ENCODE measurements around the gene ZBTB21. TPM values are rescaled to one million over a fixed set of nuclear protein-coding genes. Genes with fewer than 3 reads are reported as not detected.

ZBTB21 gene
- total and polyA plus RNA-seq, 8 donors, result 1.9 to 18.7 (median 4.8) TPM

DNA sequence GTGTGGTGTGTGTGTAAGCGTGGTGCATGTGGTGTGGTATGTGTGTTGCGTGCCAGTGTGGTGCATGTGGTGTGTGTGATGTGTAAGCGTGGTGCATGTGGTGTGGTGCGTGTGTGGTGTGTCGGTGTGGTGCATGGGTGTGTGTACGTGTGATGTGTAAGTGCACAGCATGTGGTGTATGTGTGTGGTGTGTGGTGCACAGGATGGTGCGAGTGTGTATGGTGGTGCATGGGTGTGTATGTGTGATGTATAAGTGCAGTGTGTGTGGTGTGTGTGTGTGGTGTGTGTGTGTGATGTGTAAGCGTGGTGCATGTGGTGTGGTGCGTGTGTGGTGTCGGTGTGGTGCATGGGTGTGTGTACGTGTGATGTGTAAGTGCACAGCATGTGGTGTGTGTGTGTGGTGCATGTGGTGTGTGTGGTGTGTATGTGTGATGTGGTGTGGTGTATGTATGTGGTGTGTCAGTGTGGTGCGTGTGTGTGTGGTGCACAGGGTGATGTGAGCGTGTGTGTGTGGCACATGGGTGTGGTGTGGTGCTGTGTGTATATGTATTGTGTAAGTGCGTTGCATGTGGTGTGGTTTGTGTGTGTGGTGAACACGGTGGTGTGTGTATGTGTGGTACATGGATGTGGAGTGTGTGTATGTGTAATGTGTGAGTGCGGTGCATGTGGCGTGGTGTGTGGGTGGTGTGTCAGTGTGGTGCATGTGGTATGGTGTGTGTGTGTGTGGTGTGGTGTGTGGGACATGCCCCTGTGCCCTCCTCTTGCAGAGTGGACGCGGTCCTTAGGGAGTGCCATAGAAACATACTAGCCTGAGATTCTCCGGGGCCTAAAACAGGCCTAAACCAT lies 55.3 kb downstream of the ZBTB21 start:
- WGBS, 5 donors, result 92 to 96% (median 94%) methylated on average over 20 of the region's 20 CpGs
- intact Hi-C loops (cut with DNase I; ENCODE audit: low total_unique reads), result no loop called here
- H3K9me3 ChIP-seq, result no peaks in the 10 kb centered on the region
- H3K36me3 ChIP-seq, result no peaks in the 10 kb centered on the region
- H3K4me3 ChIP-seq, result no peak overlapping the region
- peak overlapping the region in 4 of 5 donors; percentile 42 to 86 (median 74) for H3K27ac ChIP-seq
- DNase-seq, result no peak
- TF ChIP-seq EP300 (IDR thresholded peaks at IDR 0.05) (no peak), POLR2AphosphoS5 (IDR thresholded peaks at IDR 0.05) (no peak), POLR2A (IDR thresholded peaks at IDR 0.05) (no peak)
- TF ChIP-seq, protein P1, sequence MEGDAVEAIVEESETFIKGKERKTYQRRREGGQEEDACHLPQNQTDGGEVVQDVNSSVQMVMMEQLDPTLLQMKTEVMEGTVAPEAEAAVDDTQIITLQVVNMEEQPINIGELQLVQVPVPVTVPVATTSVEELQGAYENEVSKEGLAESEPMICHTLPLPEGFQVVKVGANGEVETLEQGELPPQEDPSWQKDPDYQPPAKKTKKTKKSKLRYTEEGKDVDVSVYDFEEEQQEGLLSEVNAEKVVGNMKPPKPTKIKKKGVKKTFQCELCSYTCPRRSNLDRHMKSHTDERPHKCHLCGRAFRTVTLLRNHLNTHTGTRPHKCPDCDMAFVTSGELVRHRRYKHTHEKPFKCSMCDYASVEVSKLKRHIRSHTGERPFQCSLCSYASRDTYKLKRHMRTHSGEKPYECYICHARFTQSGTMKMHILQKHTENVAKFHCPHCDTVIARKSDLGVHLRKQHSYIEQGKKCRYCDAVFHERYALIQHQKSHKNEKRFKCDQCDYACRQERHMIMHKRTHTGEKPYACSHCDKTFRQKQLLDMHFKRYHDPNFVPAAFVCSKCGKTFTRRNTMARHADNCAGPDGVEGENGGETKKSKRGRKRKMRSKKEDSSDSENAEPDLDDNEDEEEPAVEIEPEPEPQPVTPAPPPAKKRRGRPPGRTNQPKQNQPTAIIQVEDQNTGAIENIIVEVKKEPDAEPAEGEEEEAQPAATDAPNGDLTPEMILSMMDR (IDR thresholded peaks at IDR 0.05), result no peak
- no peaks in the 10 kb centered on the region for H3K27me3 ChIP-seq
- peaks cover 20 to 62% (median 41%) of the 10 kb centered on the region in 4 donors for H3K4me1 ChIP-seq

DNA sequence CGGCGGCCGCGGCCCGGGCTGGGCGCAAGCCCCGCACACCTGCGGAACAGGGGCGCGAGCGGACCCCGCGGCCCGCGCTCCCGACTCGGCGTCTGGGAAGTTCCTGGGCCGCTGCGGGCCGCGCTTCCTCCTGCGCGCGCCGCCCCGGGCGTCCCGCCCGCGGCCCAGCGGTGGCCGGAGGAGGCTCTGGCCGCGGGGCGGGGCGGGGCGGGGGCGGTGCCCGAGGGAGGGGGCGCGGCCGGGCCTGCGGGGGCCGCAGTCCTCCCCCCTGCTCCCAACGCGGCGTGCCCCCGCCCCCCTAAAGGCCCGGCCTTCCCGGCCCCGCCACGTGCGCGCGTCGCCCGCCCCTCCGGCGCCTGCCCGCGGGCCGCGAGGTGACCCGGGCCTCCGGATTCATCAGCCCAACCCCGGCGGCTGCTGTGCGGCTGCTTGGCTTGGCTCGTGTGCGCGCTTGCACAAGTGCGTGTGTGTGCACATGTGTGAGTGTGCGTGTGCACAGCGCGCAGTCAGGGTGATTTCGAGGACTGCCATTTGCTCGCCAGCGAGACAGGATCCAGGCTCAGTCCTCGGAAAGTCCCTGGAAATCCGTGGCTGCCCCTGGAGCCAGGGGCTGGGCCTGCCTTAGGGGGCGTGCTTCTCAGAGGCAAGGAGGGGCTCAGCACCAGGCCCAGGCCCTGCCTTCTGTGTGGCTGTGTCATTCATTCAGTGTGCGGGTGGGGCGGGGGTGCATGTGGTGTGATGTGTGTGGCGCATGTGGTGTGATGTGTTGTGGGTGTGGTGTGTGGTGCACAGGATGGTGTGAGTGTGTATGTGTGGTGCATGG lies 56.1 kb downstream of the ZBTB21 start, which contains the start of gene C2CD2:
Gene C2CD2, minus strand, starts transcription at position 188 of the 823 bp plus-strand sequence. CDS start 370 bp downstream, outside the sequence.
- intact Hi-C loops (cut with DNase I; ENCODE audit: low total_unique reads), result no loop called here
- Histone ChIP-seq H3K36me3 (no peaks in the 10 kb centered on the region), H3K4me1 (peaks cover 23 to 64% (median 43%) of the 10 kb centered on the region in 4 donors), H3K27me3 (no peaks in the 10 kb centered on the region), H3K27ac (peak within 1 kb of the TSS; percentile 62 to 86 (median 77)), H3K9me3 (no peaks in the 10 kb centered on the region), H3K4me3 (peak within 1 kb of the TSS; percentile 61 to 83 (median 80))
- TF ChIP-seq POLR2A (IDR thresholded peaks at IDR 0.05) (no peak), POLR2AphosphoS5 (IDR thresholded peaks at IDR 0.05) (no peak), EP300 (IDR thresholded peaks at IDR 0.05) (no peak)
- TF ChIP-seq, protein P1 (IDR thresholded peaks at IDR 0.05), result no peak
- peak; percentile 72 to 91 for DNase-seq
- WGBS, 5 donors, result 5 to 28% (median 8%) methylated on average over 15 to 84 of the region's 85 CpGs

DNA sequence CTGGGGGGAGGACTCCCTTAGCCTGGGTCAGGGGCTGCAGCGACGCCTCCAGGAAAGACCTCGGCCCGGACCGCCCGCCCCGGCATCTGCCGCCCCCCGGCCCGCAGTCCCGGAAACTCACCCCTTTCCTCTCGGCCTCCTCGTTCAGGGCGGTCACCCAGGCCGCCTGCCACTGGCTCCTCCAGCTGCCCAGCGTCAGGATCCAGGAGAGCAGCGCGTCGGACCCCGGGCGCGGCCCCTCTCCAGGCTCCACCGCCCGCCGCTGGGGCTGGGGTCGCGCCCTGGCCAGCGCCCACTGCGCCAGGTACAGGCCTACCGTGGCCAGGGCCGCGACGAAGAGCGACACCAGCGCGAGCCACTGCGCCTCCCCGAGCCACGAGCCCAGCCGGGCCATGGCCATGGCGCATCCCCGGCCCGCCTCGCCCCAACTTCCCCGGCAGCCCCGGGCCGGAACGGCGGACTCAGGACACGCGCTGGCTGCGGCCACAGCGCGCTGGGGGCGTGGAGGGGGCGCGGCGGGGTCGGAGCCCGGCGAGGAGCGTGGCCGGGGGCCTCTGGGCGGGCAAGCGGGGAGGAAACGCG lies 56.8 kb downstream of the ZBTB21 start:
- H3K27me3 ChIP-seq, result no peaks in the 10 kb centered on the region
- peaks cover 22 to 67% (median 45%) of the 10 kb centered on the region in 4 donors for H3K4me1 ChIP-seq
- H3K4me3 ChIP-seq, result peak overlapping the region; percentile 61 to 83 (median 80)
- H3K27ac ChIP-seq, result peak overlapping the region; percentile 62 to 86 (median 77)
- no peaks in the 10 kb centered on the region for H3K36me3 ChIP-seq
- 0 to 1% (median 1%) methylated on average over 10 to 67 of the region's 67 CpGs for WGBS, 5 donors
- intact Hi-C loops (cut with DNase I; ENCODE audit: low total_unique reads), result no loop called here
- TF ChIP-seq POLR2AphosphoS5 (IDR thresholded peaks at IDR 0.05) (no peak), EP300 (IDR thresholded peaks at IDR 0.05) (no peak), POLR2A (IDR thresholded peaks at IDR 0.05) (no peak)
- no peaks in the 10 kb centered on the region for H3K9me3 ChIP-seq
- DNase-seq, result peak; percentile 30 to 66

DNA sequence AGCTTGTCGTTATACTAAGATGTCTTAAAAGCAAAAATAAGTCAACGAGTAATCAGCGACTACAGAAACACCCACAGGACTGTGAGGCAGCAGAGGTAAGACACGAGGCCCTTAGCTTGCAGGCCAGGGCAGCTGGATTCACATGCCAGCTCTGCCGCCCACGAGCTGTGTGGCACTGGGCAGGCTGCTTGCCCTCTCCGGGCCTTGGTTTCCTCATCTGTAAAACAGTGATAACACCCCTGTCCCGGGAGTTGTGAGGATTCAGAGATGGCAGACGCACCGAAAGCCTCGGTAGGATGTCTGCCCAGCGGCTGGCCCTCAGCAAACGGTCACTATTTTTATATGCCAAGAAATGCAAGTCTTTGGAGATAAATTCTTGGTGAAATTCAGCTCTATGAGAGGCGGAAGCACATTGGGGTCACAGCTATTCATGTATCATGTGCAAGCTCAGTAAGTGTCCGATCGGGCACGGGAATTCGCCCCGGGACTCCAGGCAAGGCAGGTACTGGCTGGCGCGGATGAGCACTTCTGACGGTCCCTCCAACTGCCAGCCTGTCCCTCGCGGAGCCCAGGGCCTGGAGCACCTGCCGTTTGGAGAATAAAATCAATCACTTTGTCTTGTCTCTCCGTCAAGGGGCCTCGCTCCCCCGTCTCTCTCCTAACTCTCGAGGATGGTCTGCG lies 57.5 kb downstream of the ZBTB21 start:
- Histone ChIP-seq H3K4me1 (peaks cover 15 to 67% (median 48%) of the 10 kb centered on the region in 4 donors), H3K36me3 (no peaks in the 10 kb centered on the region), H3K27ac (peak overlapping the region; percentile 62 to 86 (median 77)), H3K27me3 (no peaks in the 10 kb centered on the region), H3K9me3 (no peaks in the 10 kb centered on the region), H3K4me3 (peak overlapping the region; percentile 61 to 83 (median 80))
- 21 to 41% (median 33%) methylated on average over 29 to 30 of the region's 30 CpGs for WGBS, 5 donors
- DNase-seq, result no peak
- intact Hi-C loops (cut with DNase I; ENCODE audit: low total_unique reads), result no loop called here
- no peak for TF ChIP-seq EP300 (IDR thresholded peaks at IDR 0.05)
- no peak for TF ChIP-seq POLR2A (IDR thresholded peaks at IDR 0.05)
- TF ChIP-seq, protein P1 (IDR thresholded peaks at IDR 0.05), result no peak
- TF ChIP-seq POLR2AphosphoS5 (IDR thresholded peaks at IDR 0.05), result no peak

All from stomach (tissue), 9 donors.